Inferior parietal cortex (tissue), 1 donor: ENCODE data around the gene MYO3A.
"Not testable (repeated sequence)": the region's sequence is repeated elsewhere in the genome, so short reads cannot be mapped to it uniquely, and the experiment has no call there.

Experiments used
- DNase-seq: peaks from one replicate; pipeline ENCODE4 v3.0.0-alpha.2; 2016; ENCODE audit errors: extremely low spot score

MYO3A gene

GRCh38 chr10:26081459-26081858 lies 147.4 kb downstream of the MYO3A start:
- DNase-seq, result no peak

DNA sequence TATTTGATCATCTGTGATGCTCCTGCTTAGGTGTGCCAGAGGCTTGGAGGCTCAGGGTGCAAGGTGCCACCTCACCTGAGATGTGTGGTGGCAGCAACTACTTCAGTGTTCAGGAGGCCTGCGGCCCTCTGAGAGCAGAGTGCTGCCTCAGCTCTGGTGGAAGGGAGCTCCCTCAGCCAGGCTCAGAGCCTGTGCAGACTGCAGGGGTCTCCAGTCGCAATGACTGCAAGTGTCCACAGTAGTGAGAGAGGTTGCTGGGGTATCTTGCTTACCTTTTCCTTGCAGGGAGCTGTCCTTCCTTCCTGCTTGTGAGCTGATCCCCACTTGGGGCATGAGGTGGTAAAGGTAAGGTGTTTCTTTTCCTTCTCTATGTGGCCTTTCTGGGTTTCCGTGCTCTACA lies 151.5 kb downstream of the MYO3A start:
- DNase-seq, result no peak

GRCh38 chr10:26087666-26088065 lies 153.6 kb downstream of the MYO3A start:
- DNase-seq, result no peak

DNA sequence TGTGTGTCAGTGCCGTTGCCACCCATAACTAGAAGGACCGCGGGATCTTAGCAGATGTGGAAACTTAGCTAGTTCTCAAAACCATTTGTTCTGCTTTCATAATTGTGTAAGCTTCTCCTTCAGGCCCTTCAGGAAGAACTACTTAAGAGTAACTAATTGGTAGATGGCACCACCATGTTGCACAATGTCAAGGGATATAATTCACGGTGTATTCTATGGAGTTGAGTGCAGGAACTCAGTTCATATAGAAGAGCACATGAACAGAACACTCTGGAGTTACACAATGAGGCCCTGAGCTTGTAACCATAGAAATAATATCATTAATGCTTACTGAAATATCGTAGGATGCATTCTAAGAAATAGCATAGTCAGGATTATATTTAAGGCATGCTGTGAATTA lies 156.0 kb downstream of the MYO3A start:
- DNase-seq, result no peak

GRCh38 chr10:26090762-26091161 lies 156.7 kb downstream of the MYO3A start:
- DNase-seq, result no peak

GRCh38 chr10:26093229-26093628 lies 159.2 kb downstream of the MYO3A start:
- no peak for DNase-seq

- DNase-seq, result no peak
Observed at GRCh38 chr10:26095781-26096180, 161.8 kb downstream of the MYO3A start.

DNA sequence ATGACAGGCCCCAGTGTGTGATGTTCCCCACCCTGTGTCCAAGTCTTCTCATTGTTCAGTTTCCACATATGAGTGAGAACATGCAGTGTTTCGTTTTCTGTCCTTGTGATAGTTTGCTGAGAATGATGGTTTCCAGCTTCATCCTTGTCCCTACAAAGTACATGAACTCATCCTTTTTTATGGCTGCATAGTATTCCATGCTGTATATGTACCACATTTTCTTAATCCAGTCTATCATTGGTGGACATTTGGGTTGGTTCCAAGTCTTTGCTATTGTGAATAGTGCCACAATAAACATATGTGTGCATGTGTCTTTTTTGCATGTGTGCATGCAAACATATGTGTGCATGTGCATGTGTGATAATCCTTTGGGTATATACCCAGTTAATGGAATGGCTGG lies 163.5 kb downstream of the MYO3A start:
- not testable (repeated sequence) for DNase-seq

DNA sequence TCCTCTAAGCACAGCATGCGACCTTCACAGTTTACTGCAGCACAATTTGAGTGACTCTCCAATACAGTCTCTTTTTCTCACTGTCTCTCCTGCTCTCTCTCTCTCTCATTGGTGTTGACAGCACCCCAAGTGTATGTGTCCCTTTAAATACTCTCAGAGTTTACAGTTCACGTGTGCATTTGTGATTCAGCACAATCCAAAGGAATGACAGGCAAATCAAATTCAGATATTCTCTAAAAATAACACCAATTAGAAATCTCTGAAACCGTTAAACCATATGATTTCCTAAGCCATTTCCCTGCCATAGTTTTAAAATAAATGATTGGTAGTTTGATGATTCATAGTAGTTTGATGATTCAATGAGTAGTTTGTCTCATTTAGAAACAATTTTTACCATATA lies 178.5 kb downstream of the MYO3A start:
- no peak for DNase-seq

- no peak for DNase-seq
Observed at GRCh38 chr10:26138613-26139012, 204.6 kb downstream of the MYO3A start.

- no peak for DNase-seq
Observed at GRCh38 chr10:26156019-26156418, 222.0 kb downstream of the MYO3A start.

DNA sequence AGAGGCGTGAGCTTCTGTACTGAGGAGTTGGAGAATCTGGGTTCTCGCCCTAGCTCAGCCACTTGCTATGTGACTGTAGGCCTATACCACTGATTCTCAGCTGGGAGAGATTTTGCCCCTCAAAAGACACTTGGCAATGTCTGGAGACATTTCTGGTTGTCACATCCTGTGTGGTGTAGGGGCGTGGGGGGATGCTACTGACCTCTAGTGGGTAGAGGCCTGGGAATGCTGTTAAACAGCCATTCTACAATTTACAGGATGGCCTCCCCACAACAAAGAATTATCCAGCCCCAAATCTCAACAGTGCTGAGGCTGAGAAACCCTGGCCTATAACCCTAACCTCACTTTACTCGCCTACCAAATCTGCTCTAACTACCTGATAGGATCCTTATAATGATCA lies 223.7 kb downstream of the MYO3A start:
- DNase-seq, result no peak

- no peak for DNase-seq
Observed at GRCh38 chr10:26169466-26169865, 235.4 kb downstream of the MYO3A start.

- DNase-seq, result no peak
Observed at GRCh38 chr10:26172131-26172530, 238.1 kb downstream of the MYO3A start.

- DNase-seq, result no peak
Observed at GRCh38 chr10:26173837-26174236, 239.8 kb downstream of the MYO3A start.

GRCh38 chr10:26177341-26177740 lies 243.3 kb downstream of the MYO3A start:
- no peak for DNase-seq

- DNase-seq, result no peak
Observed at GRCh38 chr10:26194275-26194674, 260.2 kb downstream of the MYO3A start.

GRCh38 chr10:26197248-26197647 lies 263.2 kb downstream of the MYO3A start:
- no peak for DNase-seq

DNA sequence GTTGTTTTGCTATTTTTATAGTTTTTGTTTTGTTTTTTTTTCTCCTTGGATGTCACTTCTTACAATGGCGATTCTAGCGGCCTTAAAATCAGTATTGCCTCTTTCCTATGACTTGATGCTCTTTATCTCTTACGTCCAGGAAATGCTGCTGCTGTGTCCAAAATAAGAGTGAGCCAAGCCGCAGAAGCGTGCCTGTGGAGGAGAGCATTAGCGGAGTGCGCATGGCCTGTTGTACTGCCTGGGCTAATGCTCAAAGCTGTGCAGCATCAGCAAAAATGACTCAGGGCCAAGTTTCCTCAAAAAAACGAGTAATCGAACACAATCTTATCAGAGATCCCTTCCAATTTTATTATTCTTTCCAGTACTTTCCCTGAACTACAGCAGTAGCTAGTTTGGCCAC lies 264.1 kb downstream of the MYO3A start:
- DNase-seq, result no peak

DNA sequence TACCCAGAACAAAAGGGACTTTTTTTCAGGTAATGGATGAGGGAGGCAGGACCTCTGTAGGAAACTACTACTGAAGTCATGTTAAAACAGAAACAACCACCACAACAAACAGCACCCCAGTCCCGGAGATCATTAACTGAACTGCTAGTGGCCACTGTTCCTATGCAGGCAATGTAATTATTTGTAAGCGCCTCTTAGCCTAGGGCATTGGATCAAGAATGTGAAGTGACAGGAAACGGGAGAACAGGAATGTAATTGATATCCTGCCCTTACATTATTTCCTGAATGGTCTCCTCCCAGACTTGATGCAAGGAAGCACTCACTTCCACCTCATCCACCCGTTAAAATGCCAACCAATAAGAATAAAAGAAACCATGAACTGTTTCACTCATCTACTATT lies 265.8 kb downstream of the MYO3A start:
- no peak for DNase-seq

DNA sequence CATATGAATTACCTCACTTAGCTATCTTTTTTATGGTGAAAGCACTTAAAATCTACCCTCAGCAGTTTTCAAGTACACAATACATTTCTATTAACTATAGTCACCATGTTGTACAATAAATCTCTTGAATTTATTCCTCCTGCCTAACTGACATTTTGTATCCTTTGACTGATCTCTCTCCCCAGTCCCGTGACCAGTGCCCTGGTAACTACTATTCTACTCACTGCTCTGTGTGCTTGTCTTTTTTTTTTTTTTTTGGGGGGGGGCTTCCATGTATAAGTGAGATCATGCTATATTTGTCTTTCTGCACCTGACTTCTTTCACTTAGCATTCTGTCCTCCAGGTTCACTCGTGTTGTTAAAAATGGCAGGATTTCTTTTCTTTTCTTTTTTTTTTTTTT lies 271.2 kb downstream of the MYO3A start:
- DNase-seq, result no peak

DNA sequence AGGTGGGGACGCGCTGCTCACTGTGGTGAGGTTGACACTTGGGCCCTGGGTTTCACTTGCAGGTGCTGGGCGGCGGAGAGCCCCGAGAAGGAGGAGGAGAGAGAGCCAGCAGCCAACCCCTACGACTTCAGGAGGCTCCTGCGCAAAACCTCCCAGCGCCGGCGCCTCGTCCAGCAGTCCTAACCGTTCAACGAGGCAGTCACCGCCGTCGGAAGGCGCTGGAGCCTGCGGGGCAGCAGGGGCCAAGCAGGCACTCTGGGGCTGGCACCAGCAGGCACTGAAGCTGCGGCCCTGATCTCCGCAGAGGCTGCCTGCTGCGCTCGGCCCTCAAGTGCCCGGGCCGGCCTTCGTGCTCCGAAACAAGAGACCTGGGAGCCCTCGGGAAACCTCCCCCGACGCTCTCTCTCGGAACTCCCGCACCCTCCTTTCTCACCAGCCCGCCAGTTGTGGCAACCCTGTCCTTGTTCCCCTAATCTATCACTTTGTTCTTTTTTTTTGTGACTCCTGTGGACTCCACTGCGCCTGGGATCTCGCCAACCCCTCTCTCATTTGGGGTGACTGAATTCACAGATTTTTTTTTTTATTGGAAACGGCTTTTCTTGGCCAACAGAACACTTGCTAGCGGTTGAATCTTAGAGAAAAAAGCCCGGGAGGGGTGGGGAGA lies 277.9 kb downstream of the MYO3A start:
- no peak for DNase-seq

DNA sequence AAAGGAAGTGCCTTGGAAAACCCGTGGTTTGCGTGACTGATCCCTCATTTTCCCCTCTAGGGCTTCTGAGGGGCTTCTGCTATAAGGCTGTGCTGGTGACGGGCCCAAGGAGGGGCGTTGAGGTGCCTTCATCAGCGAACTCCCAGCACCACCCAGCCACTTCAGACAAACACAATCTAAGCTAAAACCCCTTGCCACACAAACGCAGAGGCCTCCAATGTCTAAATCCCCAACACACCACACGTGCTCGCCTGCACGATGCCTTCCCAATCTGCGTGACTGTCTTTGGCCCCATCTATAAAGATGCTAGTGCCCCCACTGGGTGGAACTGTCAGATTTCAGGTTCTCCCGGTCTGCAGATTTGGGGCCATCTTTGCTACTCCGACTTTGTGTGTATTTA lies 278.5 kb downstream of the MYO3A start:
- DNase-seq, result no peak

- no peak for DNase-seq
Observed at GRCh38 chr10:26213157-26213800, 279.2 kb downstream of the MYO3A start.
